GM19372 (cell line): ENCODE measurements around the gene POT1.

Experiments
- ATAC-seq: cut with Tn5 transposase; IDR thresholded peaks from one replicate; pipeline ENCODE4 v1.9.1; 2021; ENCODE audit warnings: mild to moderate bottlenecking, low read depth, moderate library complexity; ENCODE audit not compliant: unreplicated experiment

POT1 gene

GRCh38 chr7:124777268-124777667, 152.4 kb downstream of the POT1 start:
- ATAC-seq: no peak

DNA sequence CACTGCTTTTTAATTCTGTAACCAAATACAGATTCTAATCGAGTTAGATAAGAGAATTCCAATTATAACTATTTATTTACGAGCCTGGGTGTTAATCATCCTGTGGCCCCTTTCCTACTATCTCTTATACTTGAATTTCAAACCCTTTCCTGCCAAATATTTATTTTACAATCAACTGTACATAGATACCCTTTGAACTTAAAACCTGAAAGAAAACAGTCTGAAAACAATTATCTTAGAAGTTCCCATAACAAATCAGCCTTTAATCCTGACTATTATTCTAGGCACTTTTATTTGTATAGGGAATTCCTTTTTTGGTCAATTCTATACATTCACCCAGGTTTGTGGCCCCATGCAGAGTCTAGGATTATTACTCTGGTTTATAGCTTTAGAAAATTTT, 153.5 kb downstream of the POT1 start:
- ATAC-seq: no peak

GRCh38 chr7:124775422-124775821, 154.2 kb downstream of the POT1 start:
- ATAC-seq: no peak

- ATAC-seq: no peak
Observed at GRCh38 chr7:124773938-124774337, 155.7 kb downstream of the POT1 start.

- ATAC-seq: no peak
Observed at GRCh38 chr7:124773339-124773738, 156.3 kb downstream of the POT1 start.
